ENCODE measurements around the gene SNX3. TPM values are rescaled to one million over a fixed set of nuclear protein-coding genes. Genes with fewer than 3 reads are reported as not detected.

Gene SNX3
- total RNA-seq, 1 experiment from 2014 or later: 104 TPM

- no peak overlapping the region for H3K4me3 ChIP-seq (ENCODE audit: low read depth, low read length, poor library complexity, severe bottlenecking)
- no peaks in the 10 kb centered on the region for H3K36me3 ChIP-seq (ENCODE audit: insufficient read depth, low read length, poor library complexity, severe bottlenecking)
- no peak overlapping the region for H3K27ac ChIP-seq (ENCODE audit: low read depth, low read length, poor library complexity, severe bottlenecking)
- intact Hi-C loops (cut with micrococcal nuclease; ENCODE audit: unreplicated experiment): no loop called here
- ChIA-PET CTCF (no interaction called here), POLR2A (ENCODE audit: low non-redundant PET) (no interaction called here)
- no peaks in the 10 kb centered on the region for H3K9me3 ChIP-seq (ENCODE audit: low read depth, low read length, poor library complexity, severe bottlenecking)
- H3K27me3 ChIP-seq (replicated peaks; ENCODE audit: insufficient read depth, low read depth, low read length, poor library complexity): peaks cover 100% of the 10 kb centered on the region
- BruUV-seq (replicated peaks): no TSS peak
- peak; percentile 71 for TF ChIP-seq EZH2 (IDR thresholded peaks at IDR 0.05; ENCODE audit: borderline replicate concordance, low read depth, low read length, poor library complexity, severe bottlenecking)
- TF ChIP-seq, protein P1, sequence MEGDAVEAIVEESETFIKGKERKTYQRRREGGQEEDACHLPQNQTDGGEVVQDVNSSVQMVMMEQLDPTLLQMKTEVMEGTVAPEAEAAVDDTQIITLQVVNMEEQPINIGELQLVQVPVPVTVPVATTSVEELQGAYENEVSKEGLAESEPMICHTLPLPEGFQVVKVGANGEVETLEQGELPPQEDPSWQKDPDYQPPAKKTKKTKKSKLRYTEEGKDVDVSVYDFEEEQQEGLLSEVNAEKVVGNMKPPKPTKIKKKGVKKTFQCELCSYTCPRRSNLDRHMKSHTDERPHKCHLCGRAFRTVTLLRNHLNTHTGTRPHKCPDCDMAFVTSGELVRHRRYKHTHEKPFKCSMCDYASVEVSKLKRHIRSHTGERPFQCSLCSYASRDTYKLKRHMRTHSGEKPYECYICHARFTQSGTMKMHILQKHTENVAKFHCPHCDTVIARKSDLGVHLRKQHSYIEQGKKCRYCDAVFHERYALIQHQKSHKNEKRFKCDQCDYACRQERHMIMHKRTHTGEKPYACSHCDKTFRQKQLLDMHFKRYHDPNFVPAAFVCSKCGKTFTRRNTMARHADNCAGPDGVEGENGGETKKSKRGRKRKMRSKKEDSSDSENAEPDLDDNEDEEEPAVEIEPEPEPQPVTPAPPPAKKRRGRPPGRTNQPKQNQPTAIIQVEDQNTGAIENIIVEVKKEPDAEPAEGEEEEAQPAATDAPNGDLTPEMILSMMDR (conservative IDR thresholded peaks at IDR 0.05; ENCODE audit: low read depth, low read length): no peak
- DNase-seq (ENCODE audit: low spot score): no peak
- H3K4me1 ChIP-seq (ENCODE audit: insufficient read depth, low read length, poor library complexity, severe bottlenecking): peaks cover 19% of the 10 kb centered on the region
Measured at GRCh38 chr6:108169464-108170331, 91.1 kb downstream of the SNX3 start.

DNA sequence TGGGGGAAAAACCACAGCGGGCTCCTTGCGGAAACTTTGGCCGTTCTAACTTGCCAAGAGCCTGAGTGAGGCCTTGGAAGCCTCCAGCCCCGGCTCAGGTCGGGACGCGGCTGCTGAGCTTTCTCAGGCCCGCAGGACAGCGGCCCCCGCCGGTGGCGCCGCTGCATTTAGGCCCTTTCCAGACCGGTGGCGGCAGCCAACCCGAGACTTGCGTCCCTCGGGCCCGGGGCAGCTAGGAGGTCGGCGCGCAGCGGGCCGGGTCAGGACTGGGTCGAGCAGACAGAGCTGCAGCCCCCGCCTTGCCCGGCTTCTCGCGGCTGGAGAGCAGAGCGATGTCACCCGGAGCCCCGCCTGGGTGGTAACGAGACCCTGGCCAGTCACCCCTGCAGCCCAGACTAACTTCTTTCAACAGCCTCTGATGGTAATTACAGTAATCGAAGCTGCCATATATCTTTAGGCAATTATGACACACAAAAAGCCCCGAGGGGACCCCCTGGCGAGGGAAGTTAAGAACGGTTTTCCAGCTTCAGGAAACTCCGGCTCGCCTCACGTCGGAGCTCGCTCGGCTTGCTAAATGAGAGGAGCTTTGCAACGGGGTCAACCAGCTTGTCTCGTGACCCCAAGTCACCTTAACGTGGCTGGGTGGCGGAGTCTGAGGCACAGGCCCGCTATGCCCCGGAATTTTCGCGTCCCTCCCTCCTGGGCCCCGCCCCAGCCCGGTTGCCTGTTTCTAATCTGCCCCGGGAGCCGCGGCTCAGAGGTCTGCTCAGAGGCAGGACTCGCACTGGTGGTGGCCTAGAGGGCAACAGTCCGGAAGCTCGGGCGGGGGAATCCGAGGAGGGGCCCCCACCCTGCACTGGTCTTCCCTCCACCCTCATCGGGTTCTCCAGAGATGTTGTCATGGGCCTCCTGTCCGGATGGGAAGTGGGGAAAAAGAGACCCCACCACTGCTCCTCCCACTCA is 92.1 kb downstream of the SNX3 start:
- peak overlapping the region; percentile 11 for H3K4me3 ChIP-seq (ENCODE audit: low read depth, low read length, poor library complexity, severe bottlenecking)
- peaks cover 100% of the 10 kb centered on the region for H3K27me3 ChIP-seq (replicated peaks; ENCODE audit: insufficient read depth, low read depth, low read length, poor library complexity)
- no TSS peak for BruUV-seq (replicated peaks)
- no peaks in the 10 kb centered on the region for H3K36me3 ChIP-seq (ENCODE audit: insufficient read depth, low read length, poor library complexity, severe bottlenecking)
- no peak overlapping the region for H3K27ac ChIP-seq (ENCODE audit: low read depth, low read length, poor library complexity, severe bottlenecking)
- no peaks in the 10 kb centered on the region for H3K9me3 ChIP-seq (ENCODE audit: low read depth, low read length, poor library complexity, severe bottlenecking)
- H3K4me1 ChIP-seq (ENCODE audit: insufficient read depth, low read length, poor library complexity, severe bottlenecking): peaks cover 26% of the 10 kb centered on the region
- TF ChIP-seq, protein P1 (conservative IDR thresholded peaks at IDR 0.05; ENCODE audit: low read depth, low read length): 0 out of 2 replicates have a peak, but pooled peaks have one; percentile 19
- TF ChIP-seq EZH2 (IDR thresholded peaks at IDR 0.05; ENCODE audit: borderline replicate concordance, low read depth, low read length, poor library complexity, severe bottlenecking): peak; percentile 74
- ChIA-PET POLR2A (ENCODE audit: low non-redundant PET) (no interaction called here), CTCF (no interaction called here)
- intact Hi-C loops (cut with micrococcal nuclease; ENCODE audit: unreplicated experiment): no loop called here
- peak; percentile 51 for DNase-seq (ENCODE audit: low spot score)

DNA sequence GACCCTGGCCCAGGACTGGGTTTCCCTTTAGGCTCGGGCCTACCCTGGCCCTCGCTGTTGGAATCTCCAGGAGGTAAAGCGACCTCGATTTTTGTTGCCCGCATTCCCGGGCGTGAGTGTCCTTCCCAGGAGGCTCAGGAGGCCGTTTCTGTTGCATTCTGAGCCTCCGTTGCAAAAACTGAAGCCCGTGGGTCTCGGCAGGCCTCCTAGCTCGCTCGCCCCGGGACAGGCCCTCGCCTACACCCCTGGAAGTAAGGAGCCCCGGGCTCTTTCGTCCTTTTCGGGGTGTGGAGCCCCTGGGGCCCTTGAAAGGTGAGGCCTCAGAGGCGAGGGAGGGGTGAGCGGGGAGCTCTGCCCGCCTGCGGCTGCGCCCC is 92.8 kb downstream of the SNX3 start:
- Histone ChIP-seq H3K9me3 (ENCODE audit: low read depth, low read length, poor library complexity, severe bottlenecking) (no peaks in the 10 kb centered on the region), H3K27ac (ENCODE audit: low read depth, low read length, poor library complexity, severe bottlenecking) (no peak overlapping the region), H3K4me3 (ENCODE audit: low read depth, low read length, poor library complexity, severe bottlenecking) (no peak overlapping the region), H3K27me3 (replicated peaks; ENCODE audit: insufficient read depth, low read depth, low read length, poor library complexity) (peaks cover 100% of the 10 kb centered on the region), H3K4me1 (ENCODE audit: insufficient read depth, low read length, poor library complexity, severe bottlenecking) (peaks cover 26% of the 10 kb centered on the region), H3K36me3 (ENCODE audit: insufficient read depth, low read length, poor library complexity, severe bottlenecking) (no peaks in the 10 kb centered on the region)
- CTCF ChIA-PET: no interaction called here
- no peak for DNase-seq (ENCODE audit: low spot score)
- TF ChIP-seq, protein P1 (conservative IDR thresholded peaks at IDR 0.05; ENCODE audit: low read depth, low read length): no peak
- no peak for TF ChIP-seq EZH2 (IDR thresholded peaks at IDR 0.05; ENCODE audit: borderline replicate concordance, low read depth, low read length, poor library complexity, severe bottlenecking)
- POLR2A ChIA-PET (ENCODE audit: low non-redundant PET): no interaction called here
- no TSS peak for BruUV-seq (replicated peaks)
- intact Hi-C loops (cut with micrococcal nuclease; ENCODE audit: unreplicated experiment): no loop called here

All from A673 (cell line).